HG03095 (cell line): ENCODE data around the gene SCAANT1.

Experiments
- ATAC-seq: cut with Tn5 transposase; IDR thresholded peaks from one replicate; pipeline ENCODE4 v1.9.1; 2021; ENCODE audit warnings: moderate library complexity; ENCODE audit not compliant: unreplicated experiment

SCAANT1 gene

GRCh38 chr3:63864008-63864964 is 47.9 kb downstream of the SCAANT1 start:
- ATAC-seq: peak; percentile 35

GRCh38 chr3:63863150-63864007 is 48.8 kb downstream of the SCAANT1 start, which contains the start of the genes ATXN7 and THOC7:
Gene ATXN7, plus strand, starts transcription at chr3:63863867. Its CDS starts 48,732 bp downstream, at chr3:63912599.
Gene THOC7, minus strand, starts transcription at chr3:63863805. Its CDS starts 15 bp downstream, at chr3:63863790.
- ATAC-seq: peak; percentile 61

GRCh38 chr3:63862804-63863149 is 49.4 kb downstream of the SCAANT1 start:
- ATAC-seq: no peak
